GM12872 (cell line): Measurements from ENCODE around the gene HSPA1B.
A peak's percentile ranks its signal among the peaks of the same experiment; 100 is the strongest.

ENCODE experiments used
- TF ChIP-seq, protein P1 (sequence below): IDR thresholded peaks from 3 replicates; pipeline ENCODE4 v1.5.1; 2011; ENCODE audit warnings: low read depth, mild to moderate bottlenecking, low read length, moderate library complexity; ENCODE audit not compliant: insufficient read depth

HSPA1B gene

GRCh38 chr6:31794866-31795615 is 32.5 kb upstream of the HSPA1B start:
- TF ChIP-seq, protein P1, sequence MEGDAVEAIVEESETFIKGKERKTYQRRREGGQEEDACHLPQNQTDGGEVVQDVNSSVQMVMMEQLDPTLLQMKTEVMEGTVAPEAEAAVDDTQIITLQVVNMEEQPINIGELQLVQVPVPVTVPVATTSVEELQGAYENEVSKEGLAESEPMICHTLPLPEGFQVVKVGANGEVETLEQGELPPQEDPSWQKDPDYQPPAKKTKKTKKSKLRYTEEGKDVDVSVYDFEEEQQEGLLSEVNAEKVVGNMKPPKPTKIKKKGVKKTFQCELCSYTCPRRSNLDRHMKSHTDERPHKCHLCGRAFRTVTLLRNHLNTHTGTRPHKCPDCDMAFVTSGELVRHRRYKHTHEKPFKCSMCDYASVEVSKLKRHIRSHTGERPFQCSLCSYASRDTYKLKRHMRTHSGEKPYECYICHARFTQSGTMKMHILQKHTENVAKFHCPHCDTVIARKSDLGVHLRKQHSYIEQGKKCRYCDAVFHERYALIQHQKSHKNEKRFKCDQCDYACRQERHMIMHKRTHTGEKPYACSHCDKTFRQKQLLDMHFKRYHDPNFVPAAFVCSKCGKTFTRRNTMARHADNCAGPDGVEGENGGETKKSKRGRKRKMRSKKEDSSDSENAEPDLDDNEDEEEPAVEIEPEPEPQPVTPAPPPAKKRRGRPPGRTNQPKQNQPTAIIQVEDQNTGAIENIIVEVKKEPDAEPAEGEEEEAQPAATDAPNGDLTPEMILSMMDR = no peak

GRCh38 chr6:31795616-31796298 is 31.8 kb upstream of the HSPA1B start, which contains the start of gene VARS1:
Gene VARS1 (minus strand): TSS chr6:31795752. CDS start chr6:31795217, 535 bp downstream.
- TF ChIP-seq, protein P1 = peak; percentile 90

DNA sequence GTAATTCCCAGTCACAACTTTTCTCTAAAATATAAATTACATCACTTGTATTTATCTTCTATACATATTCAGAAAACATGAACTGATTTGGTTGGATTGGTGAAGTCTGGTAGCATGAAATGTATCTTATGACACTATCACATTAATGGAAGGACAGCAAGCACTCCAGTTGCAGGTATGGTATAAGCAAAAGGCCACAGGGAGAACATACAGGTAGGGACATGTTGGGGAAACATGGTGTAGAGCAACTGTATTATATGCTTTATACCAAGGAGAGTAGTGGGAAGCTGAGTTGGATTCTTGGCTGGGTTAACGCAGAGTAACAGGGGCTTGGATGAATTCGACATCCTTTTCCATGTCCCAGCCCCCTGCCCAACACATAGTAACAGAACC is 30.5 kb upstream of the HSPA1B start:
- TF ChIP-seq, protein P1 = no peak

DNA sequence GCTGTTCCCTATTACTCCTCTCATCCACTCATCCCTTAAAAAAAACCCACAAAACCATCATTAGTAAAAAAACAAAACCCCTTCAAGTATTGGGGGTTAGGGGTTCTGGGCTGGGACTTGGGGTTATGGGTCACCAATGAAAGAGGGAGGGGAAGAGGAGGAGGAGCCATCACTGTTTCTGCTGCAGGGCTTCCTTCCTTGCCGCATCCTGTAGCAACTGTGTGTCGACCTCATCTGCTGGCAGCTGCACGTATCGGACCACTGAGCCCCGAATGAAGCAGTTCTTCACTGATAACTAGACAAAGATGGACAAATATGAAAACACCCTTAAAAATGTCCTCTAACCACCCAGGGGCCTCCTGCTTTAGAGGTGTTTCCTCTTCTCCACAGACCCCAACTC is 29.9 kb upstream of the HSPA1B start:
- TF ChIP-seq, protein P1 = no peak

- TF ChIP-seq, protein P1 = no peak
Measured at GRCh38 chr6:31799781-31800180, 27.8 kb upstream of the HSPA1B start.

GRCh38 chr6:31805939-31806469 is 21.5 kb upstream of the HSPA1B start:
- TF ChIP-seq, protein P1 = no peak

GRCh38 chr6:31806470-31807272 is 20.9 kb upstream of the HSPA1B start, which contains the start of gene LSM2:
Gene LSM2 (minus strand): TSS chr6:31806966. CDS start chr6:31806757, 209 bp downstream.
- TF ChIP-seq, protein P1 = no peak; the same call in 1 of the 3 replicates
